HPDE6-E6E7 (cell line): ENCODE data around the gene POLA1.
"Not testable (repeated sequence)": the region's sequence is repeated elsewhere in the genome, so short reads cannot be mapped to it uniquely, and the experiment has no call there.

Experiments
- DNase-seq: peaks from one replicate; pipeline ENCODE4 v3.0.0; 2011; ENCODE audit warnings: missing footprints; ENCODE audit errors: extremely low spot score

The POLA1 gene

DNA sequence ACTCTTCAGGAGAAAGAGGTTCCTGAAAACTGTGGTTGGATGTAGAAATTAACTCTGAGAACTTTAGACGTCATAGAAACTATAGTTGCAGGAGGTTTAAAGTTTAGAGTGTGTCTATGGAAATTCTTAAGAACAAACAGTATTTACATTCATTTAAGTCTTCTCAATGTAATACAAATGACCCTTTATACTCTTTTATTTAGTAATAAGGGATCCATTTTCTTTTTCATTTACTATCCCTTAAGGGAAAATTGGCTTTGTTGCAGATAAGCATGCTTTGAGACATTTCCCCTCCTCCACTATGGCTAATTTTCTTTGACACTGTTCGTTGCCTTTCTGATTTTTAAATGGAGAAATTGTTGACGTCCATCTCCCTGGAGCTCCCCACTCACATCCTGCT lies 96.4 kb downstream of the POLA1 start:
- DNase-seq: no peak

DNA sequence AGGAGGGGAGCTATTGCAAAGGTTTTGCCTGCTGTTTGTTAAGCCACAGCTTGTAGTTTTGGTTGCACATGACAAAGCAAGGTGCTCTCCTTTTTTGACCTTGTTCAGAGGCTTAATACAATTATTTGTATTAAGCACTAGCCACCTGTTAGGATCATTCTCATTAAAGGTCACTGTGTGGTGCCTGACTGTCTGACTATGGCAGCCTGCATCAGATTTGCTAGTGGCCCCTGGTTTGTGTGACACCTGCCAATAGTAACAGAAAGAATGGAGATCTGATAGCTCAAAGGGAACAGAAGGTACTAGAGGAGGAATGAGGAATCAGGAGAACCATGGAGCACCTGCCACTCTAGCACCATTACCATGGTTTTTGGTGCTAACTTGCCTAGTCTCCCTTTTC lies 102.5 kb downstream of the POLA1 start:
- DNase-seq: no peak

DNA sequence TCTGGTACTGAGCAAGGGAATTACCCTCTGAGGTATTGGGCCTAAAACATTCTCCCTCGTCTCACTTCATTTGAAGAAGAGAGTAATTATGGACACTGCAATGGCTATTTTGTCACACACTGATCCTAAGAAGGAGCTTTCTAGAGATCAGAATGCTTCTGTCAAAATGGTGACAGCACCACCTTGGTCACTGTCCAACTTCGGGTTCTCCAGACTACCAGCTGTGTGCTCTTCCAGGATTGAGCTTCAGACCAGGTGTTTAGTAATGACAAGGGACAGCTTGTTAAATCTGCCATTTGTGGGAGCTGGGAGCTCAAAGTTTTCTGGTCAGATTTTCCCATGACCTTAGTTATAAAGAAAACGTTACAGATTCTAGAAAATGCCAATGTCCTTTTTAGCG lies 105.4 kb downstream of the POLA1 start:
- no peak for DNase-seq

DNA sequence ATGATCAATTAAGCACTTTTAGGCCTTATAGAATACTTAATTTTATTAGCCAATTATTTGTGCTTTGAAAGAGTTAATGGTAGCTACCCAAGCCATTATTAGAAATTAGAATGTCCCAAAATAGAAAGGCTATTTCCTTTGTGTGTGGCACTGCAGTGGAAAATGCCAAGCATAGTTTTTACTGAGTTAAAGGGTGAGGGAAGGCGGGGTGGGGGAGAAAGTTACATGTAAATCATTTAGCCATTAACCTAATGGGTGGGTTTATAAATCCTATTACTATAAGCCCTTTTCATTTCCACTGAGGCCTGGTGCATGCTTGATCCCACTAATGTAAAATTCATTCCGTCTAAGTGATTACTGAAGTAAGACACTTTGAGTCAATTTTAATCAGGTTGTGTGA lies 105.8 kb downstream of the POLA1 start:
- no peak for DNase-seq

DNA sequence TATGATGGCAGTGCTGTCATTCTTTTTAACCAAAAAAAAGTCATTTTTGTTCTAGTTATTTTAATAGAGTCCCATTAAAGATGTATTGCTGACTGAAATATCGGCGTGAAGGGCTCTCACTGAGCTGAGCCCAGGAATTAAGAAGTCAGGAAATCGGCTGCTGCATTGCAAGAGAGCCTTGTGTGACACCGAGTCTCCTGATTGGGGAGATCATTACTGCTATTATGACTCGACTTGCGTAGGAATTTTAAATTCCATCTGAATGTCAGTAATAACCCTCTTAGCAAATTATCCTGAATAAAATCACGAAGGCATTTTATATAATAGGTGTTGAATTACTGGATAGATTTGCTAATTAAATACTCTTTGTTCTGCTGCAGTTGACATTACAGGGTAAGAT lies 111.5 kb downstream of the POLA1 start:
- DNase-seq: no peak

DNA sequence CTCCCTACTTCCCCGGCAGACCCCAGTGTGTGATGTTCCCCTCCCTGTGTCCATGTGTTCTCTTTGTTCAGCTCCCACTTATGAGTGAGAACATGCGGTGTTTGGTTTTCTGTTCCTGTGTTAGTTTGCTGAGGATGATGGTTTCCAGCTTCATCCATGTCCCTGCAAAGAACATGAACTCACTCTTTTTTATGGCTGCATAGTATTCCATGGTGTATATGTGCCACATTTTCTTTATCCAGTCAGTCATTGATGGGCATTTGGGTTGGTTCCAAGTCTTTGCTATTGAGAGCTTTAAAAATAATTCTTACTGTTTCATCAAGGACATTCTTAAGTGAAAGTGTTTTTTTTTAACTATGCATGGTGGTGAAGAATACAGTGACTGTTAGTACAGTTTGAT lies 126.1 kb downstream of the POLA1 start:
- not testable (repeated sequence) for DNase-seq

DNA sequence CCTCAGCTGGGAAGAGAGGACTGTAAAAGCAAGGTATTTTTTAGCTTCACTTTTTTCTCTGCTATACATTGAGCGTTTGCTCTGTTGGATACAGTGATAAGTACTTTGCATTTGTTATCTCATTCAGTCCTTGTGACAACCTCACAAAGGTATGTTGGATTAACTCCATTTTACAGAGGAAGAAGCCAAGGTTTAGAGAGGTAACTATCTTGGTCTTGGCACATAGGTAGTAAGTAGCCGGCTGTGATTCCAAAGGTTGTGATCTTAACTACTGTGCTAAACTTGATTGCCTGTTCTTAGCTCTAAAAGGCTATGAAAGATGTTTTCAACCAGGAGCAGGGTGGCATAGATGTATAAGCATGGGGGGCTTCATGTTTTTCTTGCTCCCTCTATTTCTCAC lies 134.4 kb downstream of the POLA1 start:
- no peak for DNase-seq

DNA sequence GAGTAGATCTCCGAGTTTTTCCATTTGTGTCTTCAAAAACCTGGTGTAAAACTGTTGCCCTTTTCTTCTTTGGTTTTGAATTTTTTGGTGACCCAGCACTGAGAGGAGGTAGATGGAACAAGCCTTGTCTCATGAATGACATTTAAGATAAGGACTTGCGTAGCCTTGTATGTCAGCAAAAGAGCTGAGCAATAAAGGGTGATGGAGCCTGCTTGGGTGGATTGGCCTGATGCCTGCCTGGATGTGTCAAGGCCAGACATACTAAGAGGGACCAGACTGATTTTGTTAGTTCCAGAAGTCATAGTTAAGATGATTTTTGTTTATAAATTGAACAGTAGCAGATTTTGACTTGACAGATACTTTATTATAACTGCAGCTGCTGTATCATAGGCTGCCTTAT lies 134.9 kb downstream of the POLA1 start:
- no peak for DNase-seq

DNA sequence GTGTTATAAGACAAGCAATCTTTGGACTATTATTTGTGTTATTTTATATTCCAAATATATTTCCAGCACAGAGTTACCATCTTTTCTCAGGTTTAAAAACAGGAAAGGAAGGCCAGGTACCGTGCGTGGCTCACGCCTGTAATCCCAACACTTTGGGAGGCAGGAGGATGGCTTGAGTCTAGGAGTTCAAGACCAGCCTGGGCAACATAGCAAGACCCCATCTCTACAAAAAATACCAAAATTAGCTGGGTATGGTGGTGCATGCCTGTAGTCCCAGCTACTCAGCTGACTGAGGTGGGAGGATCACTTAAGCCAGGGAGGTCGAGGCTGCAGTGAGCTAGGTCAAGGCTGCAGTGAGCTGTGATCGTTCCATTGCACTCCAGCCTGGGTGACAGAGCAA lies 140.0 kb downstream of the POLA1 start:
- no peak for DNase-seq

DNA sequence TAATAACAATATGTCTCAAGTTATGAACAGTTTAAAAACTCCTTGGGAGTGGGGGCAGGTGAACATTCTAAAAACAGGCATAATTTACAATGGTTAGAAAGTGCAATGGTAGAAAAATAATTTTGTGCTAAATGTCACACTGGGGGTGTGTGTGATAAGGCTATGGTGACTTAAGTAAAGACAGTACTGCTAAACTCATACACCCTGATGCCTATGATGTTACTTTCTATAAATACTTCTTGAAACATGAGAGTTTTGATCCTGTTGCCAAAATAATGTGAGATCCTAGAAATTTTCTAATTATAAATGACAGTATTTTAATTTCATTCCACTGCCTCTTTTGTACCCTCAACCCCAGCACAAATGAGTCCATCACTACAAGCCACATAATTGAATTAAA lies 144.2 kb downstream of the POLA1 start:
- no peak for DNase-seq

DNA sequence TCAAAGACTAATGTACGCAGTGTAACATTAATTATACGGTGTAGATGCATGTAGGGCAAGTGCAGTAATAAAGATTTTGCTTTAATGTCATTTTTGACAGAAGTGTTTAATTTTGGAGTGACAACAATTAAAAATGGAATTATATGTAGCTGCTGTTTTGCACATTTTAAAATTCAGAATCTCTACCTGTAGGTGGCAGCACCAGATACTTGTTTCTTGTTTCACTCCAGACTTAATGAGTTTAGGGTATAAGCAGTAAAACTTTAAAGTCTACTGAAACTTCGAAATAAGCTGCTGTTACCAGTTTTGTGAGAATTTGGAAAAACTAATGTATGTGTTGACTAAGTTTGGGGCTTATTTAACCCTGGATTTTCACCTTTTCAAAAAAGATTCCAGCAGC lies 144.9 kb downstream of the POLA1 start:
- no peak for DNase-seq

DNA sequence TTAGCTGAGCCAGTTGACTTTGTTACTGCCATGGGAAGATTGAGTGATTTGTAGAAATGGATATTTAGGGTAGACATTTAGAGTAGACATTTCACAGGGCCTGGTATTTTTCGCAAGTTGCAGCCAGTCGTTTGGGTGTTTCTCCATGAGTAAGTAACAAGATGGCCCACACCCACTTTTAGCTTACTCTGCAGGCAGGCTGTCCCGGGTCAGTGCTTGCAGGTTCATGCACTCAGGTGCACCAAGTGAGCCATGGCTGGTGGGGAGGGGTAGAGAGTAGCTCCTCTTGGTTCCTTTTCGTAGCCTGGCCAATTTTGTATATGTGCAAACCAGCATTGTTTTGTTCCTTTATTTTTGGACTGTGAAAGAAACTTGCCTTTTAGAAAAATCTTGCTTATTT lies 145.6 kb downstream of the POLA1 start:
- DNase-seq: no peak

DNA sequence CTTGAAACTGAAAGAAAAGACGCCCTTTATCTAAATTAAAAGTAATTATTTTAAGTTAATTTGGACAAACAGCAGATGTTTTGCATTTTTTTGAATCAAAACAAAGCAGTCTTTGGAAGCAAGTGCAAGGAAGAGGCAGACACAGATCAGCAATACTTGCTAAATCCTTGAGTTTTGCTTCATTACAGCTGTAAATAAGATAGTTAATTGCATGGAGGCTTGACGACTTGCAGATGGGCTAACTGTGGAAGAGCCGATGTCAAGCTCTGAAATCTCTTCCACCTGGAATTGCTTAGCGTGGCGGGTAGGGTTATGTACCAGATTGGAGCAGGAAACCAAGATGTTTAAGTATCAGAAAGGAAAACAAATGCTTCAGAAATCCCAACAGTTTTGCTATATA lies 148.8 kb downstream of the POLA1 start:
- DNase-seq: no peak

DNA sequence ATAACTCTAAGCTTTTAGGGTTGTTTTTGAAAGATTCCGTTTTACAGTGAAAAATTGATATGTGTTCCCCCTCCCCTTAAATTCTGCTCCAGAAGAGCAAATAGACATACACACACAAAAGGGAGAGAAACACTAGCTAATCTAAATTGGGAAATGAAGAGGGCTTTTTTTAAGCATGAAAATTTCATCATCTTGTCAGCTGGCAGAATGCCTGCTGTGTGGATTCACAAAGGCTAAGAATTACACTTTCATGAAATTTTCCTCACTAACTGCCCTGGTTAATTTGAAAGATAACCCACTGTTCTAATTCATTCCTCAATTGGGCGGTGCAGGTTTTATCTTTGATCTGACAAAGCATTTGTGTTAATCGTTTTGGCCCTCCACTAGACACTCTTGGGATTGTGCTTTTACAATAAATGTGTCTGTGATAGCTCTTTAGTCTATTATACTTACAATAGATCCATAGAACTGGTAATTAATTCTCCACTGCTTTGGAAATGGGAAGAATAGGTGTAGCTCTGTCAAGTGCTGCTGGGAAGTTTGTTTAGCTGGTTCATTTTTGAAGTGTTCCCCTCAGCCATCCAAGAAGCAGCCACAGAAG lies 152.9 kb downstream of the POLA1 start:
- no peak for DNase-seq

DNA sequence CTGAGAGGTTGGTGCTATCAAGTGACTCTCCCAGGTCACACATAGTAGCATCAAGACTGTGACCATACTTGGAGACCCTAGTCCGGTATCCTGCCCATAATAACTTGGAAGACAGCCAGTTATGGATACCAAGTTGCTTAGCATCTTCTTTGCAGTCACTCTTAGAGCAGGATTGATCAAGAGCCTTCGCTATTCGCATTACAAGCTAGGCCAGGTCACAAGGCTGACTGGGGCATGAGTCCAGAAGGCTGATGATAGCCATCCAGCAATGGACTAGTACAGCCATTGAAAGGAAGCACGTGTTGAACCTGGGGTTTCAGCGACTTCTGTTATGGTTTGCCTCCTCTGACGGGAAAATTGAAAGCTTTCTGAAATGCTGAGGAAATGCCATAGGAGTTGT lies 157.6 kb downstream of the POLA1 start:
- no peak for DNase-seq

DNA sequence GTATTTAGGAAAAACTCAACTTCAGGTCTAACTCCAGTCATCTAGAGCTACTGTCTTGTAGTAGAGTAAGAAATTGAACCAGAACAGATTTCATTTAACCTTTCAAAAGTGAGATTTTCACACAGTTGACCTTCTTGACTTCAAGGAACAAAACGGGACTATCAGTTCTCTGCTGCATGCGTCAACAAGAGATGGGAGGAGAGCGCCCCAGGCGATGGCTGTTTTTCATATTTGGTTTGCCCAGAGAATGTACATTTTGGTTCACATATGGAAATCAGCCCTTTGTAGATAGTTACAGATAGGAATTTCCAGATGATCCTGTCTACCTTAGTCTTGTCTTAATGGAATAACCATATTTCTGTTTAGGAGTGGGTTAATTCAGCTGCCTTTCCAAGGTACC lies 158.1 kb downstream of the POLA1 start:
- no peak for DNase-seq

DNA sequence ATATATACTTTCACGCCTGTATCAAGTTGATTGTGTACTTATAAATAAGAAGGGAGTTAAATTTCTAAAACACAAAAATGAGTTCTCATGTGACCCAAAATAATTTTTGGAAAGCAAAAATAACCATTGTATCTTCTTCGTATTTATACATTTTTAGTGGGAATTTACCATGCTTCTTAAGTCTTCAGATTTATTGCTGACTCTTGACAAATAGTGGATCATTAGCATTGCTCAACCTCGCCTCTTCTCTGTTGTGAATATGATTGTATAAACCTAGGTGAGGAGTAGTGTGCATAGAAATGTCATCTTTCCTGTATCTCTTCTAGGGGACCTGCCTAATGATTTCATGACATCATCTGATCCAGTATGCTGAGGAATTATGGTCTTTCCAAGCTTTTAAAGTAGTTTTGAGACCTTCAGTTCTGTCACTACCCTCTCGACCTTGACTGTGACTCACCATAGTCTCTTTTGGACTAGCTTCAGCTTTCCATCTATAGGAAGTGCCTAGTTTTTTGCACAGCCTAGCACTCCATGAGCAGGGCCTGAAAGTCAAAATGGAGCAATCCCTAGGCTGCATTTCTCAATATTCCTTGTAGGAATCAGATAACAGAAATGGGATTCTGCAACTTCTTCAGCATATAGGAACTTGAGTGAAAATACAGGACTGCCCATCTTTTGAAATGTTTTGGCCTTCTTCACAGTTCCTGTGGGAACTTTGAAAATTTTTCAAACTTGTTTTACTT lies 164.5 kb downstream of the POLA1 start:
- no peak for DNase-seq

DNA sequence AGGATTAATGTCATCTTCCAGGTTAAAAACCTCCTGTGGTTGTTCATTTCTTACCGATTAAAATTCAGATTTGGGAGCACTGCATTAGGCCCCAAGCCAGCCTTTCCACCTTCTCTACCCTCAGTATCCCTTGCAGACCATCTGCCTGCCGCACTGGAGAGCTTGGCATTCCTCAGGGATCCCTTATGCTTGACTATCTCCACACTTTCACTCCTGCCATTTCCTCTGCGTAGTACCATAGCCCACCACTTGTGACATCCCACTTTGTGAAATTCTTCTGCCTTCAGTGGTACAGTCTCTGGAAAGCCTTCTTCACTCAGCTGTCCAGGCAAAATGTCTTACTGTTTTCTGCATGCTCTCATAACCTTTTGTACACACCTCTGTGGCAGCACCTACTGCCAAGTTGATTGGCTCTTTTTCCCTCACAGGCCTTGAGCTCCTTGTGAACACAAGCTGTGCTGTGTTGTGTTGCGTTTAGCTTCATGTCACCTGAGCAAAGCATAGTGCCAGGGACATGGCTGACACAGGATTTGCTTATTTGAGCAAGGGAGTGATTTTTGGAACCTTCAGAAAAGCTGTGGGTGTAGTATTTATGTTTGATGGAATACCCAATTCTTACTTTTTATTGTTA lies 165.6 kb downstream of the POLA1 start:
- DNase-seq: no peak

DNA sequence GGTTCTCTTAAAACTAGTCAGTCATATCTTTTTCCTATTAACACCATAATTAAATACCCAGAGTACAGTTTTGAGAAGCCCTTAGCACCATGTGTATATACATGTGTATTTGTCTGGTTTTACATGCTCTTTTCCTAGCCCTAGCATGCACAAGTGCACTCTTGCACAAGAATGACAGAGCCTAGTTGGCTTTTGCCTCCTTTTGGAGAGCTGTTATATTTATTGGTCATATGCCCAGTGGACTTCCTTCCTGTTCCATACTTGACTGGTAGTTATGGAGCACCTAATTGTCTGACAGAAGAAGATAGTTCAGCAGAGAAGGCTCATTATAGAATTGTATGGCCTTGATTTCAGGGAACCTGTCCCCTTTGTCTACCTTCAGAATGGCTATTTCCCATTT lies 166.4 kb downstream of the POLA1 start:
- DNase-seq: no peak

DNA sequence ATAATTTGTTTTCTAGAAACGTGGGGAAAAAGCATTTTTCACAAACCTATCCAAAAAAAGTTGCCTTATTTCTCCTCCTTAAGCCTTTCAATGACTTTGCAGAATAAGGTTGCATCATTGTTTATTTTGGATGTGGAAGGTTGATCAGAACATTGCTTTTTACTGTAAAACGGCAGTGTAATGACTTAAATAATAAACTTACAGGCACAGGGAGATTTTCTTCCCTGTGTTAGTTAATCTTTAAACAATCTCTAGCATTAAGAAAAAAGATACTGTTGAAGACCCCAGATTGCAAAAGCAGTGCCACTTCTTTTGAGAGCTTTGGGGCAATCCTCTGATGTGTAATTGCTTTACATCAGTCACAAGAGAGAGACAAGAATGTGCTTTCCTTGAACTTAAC lies 168.6 kb downstream of the POLA1 start:
- no peak for DNase-seq

DNA sequence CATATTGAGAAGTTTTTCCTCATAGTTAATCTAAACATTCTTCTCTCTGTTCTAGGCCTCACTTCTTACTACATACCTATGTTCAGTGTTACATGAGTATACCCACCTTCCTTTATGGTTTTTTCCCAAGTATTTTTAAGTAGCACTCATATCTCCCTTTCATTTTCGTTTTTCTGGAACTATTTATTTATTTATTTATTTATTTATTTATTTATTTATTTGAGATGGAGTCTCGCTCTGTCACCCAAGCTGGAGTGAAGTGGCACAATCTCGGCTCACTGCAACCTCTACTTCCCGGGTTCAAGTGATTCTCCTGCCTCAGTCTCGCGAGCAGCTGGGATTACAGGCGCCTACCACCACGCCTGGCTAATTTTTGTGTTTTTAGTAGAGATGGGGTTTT lies 170.1 kb downstream of the POLA1 start:
- DNase-seq: not testable (repeated sequence)

DNA sequence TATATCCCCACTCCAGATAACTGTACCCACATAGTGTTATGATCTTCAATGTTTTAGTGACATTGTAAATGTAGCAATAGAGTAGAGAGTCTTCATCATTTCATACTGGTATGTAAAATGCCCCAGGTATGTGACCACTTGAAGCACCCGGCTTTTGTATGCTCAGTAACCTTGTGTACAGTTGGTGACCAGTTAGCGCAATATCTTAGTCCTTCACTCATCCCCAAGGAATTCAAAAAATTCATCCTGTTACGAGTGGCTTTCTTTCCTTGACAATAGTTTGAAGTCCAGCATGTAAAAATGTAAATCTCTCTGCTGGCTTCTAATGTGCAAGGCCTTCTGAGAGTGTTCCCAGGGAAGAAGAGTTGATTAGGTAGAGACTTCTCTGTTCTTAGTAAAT lies 176.4 kb downstream of the POLA1 start:
- DNase-seq: no peak

DNA sequence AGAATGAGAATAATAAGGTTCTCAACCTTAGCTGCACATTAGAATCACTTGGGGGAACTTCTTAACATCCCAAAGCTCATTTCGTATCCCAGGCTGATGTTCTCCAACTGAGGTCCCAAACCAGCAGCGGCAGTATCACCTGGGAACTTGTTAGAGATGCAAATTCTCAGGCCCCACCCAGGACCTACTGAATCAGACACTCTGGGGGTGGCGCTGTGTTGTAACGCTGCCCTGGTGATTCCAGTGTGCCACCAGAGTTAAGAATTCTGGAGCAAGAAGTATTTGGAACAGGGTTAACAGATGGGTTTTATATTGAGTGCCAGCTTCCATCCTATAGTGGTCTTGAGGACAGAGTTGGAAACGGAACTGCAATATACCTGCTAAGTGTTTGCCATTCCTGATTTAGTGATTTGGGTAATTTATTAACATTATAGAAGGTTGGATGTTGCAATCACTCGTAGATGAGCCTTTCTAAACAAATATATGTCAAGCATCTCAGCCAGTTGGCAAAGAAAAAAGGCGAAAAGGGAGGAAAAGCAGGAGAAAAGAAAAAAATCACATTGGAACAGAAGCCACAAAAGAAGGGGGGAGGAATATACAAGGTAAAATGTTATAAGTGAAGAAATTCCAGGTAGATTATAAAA lies 181.0 kb downstream of the POLA1 start:
- no peak for DNase-seq
